Endothelial cell of umbilical vein (primary cell): ENCODE results near the gene TAB3. TPM values are rescaled to one million over a fixed set of nuclear protein-coding genes. Genes with fewer than 3 reads are reported as not detected.

Experiments
- BruUV-seq: library from RNA; stranded (reverse); fragments of 400-500 nt; replicated peaks from 2 replicates; lab custom pipeline; 2021; lab: Mats Ljungman, UMichigan
- CTCF ChIA-PET: fragments of 300-600, 350-600 bp; sonication (Branson Sonifier 250); formaldehyde crosslinking; loops from one replicate; lab custom pipeline; 2021; ENCODE audit warnings: antibody characterized with exemption, inconsistent platforms; lab: Charles Lee
- POLR2A ChIA-PET: fragments of 300-600, 350-600 bp; sonication (Branson Sonifier 250); formaldehyde crosslinking; loops from one replicate; lab custom pipeline; 2021; ENCODE audit warnings: antibody characterized with exemption, inconsistent platforms; lab: Charles Lee
- DNase-seq: peaks from one replicate; pipeline ENCODE4 v3.0.0-alpha.2; 2011; ENCODE audit warnings: low read depth, low spot score
- FAIRE-seq: peaks from 2 replicates; lab custom pipeline; 2011; peaks lifted over from hg19 to GRCh38; lab: Jason Lieb, UNC
- H2AFZ ChIP-seq: 2 replicates; pipeline ENCODE4 v1.6.0; 2012; ENCODE audit warnings: low read depth, low read length, control low read depth, inconsistent platforms
- H3K27ac ChIP-seq: 2 replicates; pipeline ENCODE4 v1.5.1; 2011; ENCODE audit warnings: low read depth, mild to moderate bottlenecking, control low read depth, low read length, moderate library complexity; ENCODE audit not compliant: insufficient read depth
- H3K27me3 ChIP-seq, 2 experiments: 2 replicates each; pipeline versions ENCODE4 v1.6.0 to v1.6.1; 2011; ENCODE audit warnings: low read length in 2 of 2, mixed read lengths in 1 of 2; ENCODE audit not compliant: control insufficient read depth in 2 of 2, insufficient read depth in 2 of 2
- H3K36me3 ChIP-seq, 2 experiments: 2 replicates in 1 of 2; 3 replicates in 1 of 2; pipeline ENCODE4 v1.5.1; 2011; ENCODE audit warnings: low read length in 2 of 2, mild to moderate bottlenecking in 1 of 2, moderate library complexity in 1 of 2; ENCODE audit not compliant: control insufficient read depth in 2 of 2, insufficient read depth in 2 of 2; ENCODE audit errors: extremely low read depth in 1 of 2
- H3K4me1 ChIP-seq: 3 replicates; pipeline ENCODE4 v1.5.1; 2011; ENCODE audit warnings: mild to moderate bottlenecking, low read length; ENCODE audit not compliant: control insufficient read depth, insufficient read depth; ENCODE audit errors: extremely low read depth
- H3K4me2 ChIP-seq: 2 replicates; pipeline ENCODE4 v1.6.1; 2011; ENCODE audit warnings: low read length, control low read depth, mixed read lengths; ENCODE audit not compliant: insufficient read depth
- H3K4me3 ChIP-seq, 3 experiments: fragments of 200-600 bp in 1 of 3; sonication (generic), shearing (Covaris generic) in 1 of 3; replicated peaks in 1 of 3; 2 replicates each; pipeline ENCODE4 v1.5.1; 2011 to 2016; ENCODE audit warnings: control low read depth in 3 of 3, low read length in 3 of 3, mild to moderate bottlenecking in 2 of 3, inconsistent platforms in 1 of 3, low read depth in 1 of 3, moderate library complexity in 1 of 3; ENCODE audit not compliant: insufficient read depth in 1 of 3
- H3K79me2 ChIP-seq: 2 replicates; pipeline ENCODE4 v1.6.0; 2012; ENCODE audit warnings: low read length, inconsistent platforms; ENCODE audit not compliant: control insufficient read depth, insufficient read depth
- H3K9ac ChIP-seq: replicated peaks from 2 replicates; pipeline ENCODE3; 2011; ENCODE audit warnings: low read length, control low read depth; ENCODE audit not compliant: insufficient read depth; ENCODE audit errors: extremely low read depth
- H3K9me1 ChIP-seq: replicated peaks from 3 replicates; pipeline ENCODE4 v1.6.0; 2011; ENCODE audit warnings: mild to moderate bottlenecking, low read length; ENCODE audit not compliant: control insufficient read depth, insufficient read depth; ENCODE audit errors: extremely low read depth
- H3K9me3 ChIP-seq: replicated peaks from 2 replicates; pipeline ENCODE4 v1.5.1; 2012; ENCODE audit warnings: low read length, inconsistent platforms; ENCODE audit not compliant: control insufficient read depth, insufficient read depth
- H4K20me1 ChIP-seq: replicated peaks from 2 replicates; pipeline ENCODE3; 2011; ENCODE audit warnings: mild to moderate bottlenecking, low read length; ENCODE audit not compliant: control insufficient read depth, insufficient read depth; ENCODE audit errors: extremely low read depth
- CTCF ChIP-seq, 2 donors: IDR thresholded peaks; 1 replicate in 1 of 2; 2 replicates in 1 of 2; pipeline ENCODE4 v1.5.1; 2011; ENCODE audit warnings: low read length in 2 of 2, mild to moderate bottlenecking in 2 of 2, moderate library complexity in 2 of 2, control low read depth in 1 of 2, inconsistent platforms in 1 of 2, low read depth in 1 of 2; ENCODE audit not compliant: insufficient read depth in 1 of 2; ENCODE audit errors: extremely low read depth in 1 of 2
- EZH2 ChIP-seq: IDR thresholded peaks from 2 replicates; pipeline ENCODE4 v1.6.1; 2012; ENCODE audit warnings: borderline replicate concordance, low read depth, mild to moderate bottlenecking, moderate library complexity, low read length, inconsistent platforms; ENCODE audit not compliant: severe bottlenecking
- FOS ChIP-seq: IDR thresholded peaks from 2 replicates; pipeline ENCODE4 v1.6.1; 2011; ENCODE audit warnings: mild to moderate bottlenecking, low read length, moderate library complexity, borderline replicate concordance; ENCODE audit not compliant: insufficient read depth
- GATA2 ChIP-seq: IDR thresholded peaks from 2 replicates; pipeline ENCODE4 v1.7.0; 2011; ENCODE audit warnings: low read depth, mild to moderate bottlenecking, moderate library complexity, mixed read lengths, low read length; ENCODE audit not compliant: insufficient read length, insufficient read depth
- JUN ChIP-seq: IDR thresholded peaks from 2 replicates; pipeline ENCODE4 v1.6.1; 2011; ENCODE audit warnings: borderline replicate concordance, low read depth; ENCODE audit not compliant: insufficient read length, insufficient read depth
- MAX ChIP-seq: IDR thresholded peaks from 2 replicates; pipeline ENCODE4 v1.6.1; 2011; ENCODE audit not compliant: insufficient read depth, insufficient read length
- MYC ChIP-seq: IDR thresholded peaks from one replicate; pipeline ENCODE4 v1.6.1; 2011; ENCODE audit warnings: mild to moderate bottlenecking, low read depth, low read length
- POLR2A ChIP-seq: IDR thresholded peaks from 2 replicates; pipeline ENCODE4 v1.6.1; 2012; ENCODE audit warnings: low read depth, mild to moderate bottlenecking, control low read depth, low read length
- POLR2AphosphoS5 ChIP-seq: IDR thresholded peaks from 2 replicates; pipeline ENCODE4 v1.6.1; 2012; ENCODE audit warnings: low read depth, mild to moderate bottlenecking, control low read depth, low read length, moderate library complexity; ENCODE audit not compliant: insufficient read depth
- dilution Hi-C: fragments of 300-500 bp; cut with MboI; formaldehyde crosslinking; loops from one replicate; pipeline ENCODE4 v1.15.0; 2019; ENCODE audit warnings: low sequenced_read_pairs; ENCODE audit not compliant: extremely low pct_ligation_motif_present
- intact Hi-C: fragments of 100-400 bp; cut with micrococcal nuclease; formaldehyde crosslinking; loops from one replicate; pipeline ENCODE4 v1.10.0; 2022
- polyA plus RNA-seq, 4 experiments: library from polyadenylated mRNA; depleted of rRNA in 3 of 4; stranded (reverse) in 3 of 4; unstranded in 1 of 4; fragments of >200 nt; gene quantifications; 2 replicates each; pipeline versions ENCODE4 v1.2.1 to v1.2.3, GENCODE V29; 2011 to 2012; ENCODE audit warnings: missing spikeins in 1 of 4
- total RNA-seq: library from RNA; stranded (reverse); gene quantifications from 2 replicates; pipeline ENCODE4 v1.2.3, GENCODE V29; 2021

TAB3 gene
- total and polyA plus RNA-seq, 2 donors (not counting 3 experiments of a cell fraction or from before 2014, with no cell fraction given): 11.5 to 11.7 TPM

GRCh38 chrX:30835373-30835772 lies 53.7 kb downstream of the TAB3 start:
- no peak overlapping the region for H3K27ac ChIP-seq
- H3K9ac ChIP-seq: no peak overlapping the region
- H4K20me1 ChIP-seq: no peaks in the 10 kb centered on the region
- ChIA-PET POLR2A (no interaction called here), CTCF (no interaction called here)
- no peak for TF ChIP-seq POLR2AphosphoS5
- TF ChIP-seq EZH2: no peak
- TF ChIP-seq MAX: no peak
- no peak for TF ChIP-seq POLR2A
- TF ChIP-seq GATA2: no peak
- no peak for TF ChIP-seq MYC
- no peak for TF ChIP-seq CTCF (IDR thresholded peaks at IDR 0.05; ENCODE audit: extremely low read depth in 1 of 2, insufficient read depth in 1 of 2, low read depth in 1 of 2, low read length in 2 of 2)
- no peak for TF ChIP-seq JUN
- no peak for TF ChIP-seq FOS
- no peaks in the 10 kb centered on the region for H3K9me3 ChIP-seq
- no peaks in the 10 kb centered on the region for H3K4me1 ChIP-seq
- dilution Hi-C loops (no loop called here), intact Hi-C loops (no loop called here)
- no peak overlapping the region for H2AFZ ChIP-seq
- no peak overlapping the region for H3K4me2 ChIP-seq
- H3K9me1 ChIP-seq: no peaks in the 10 kb centered on the region
- no peak overlapping the region for H3K4me3 ChIP-seq
- H3K27me3 ChIP-seq: no peaks in the 10 kb centered on the region
- no peak for DNase-seq
- no TSS peak for BruUV-seq
- no peaks in the 10 kb centered on the region for H3K36me3 ChIP-seq
- no peaks in the 10 kb centered on the region for H3K79me2 ChIP-seq
- FAIRE-seq: no peak
